GM18861 (cell line): Measurements from ENCODE around the gene FKBP11.
"Not testable (repeated sequence)": the region's sequence is repeated elsewhere in the genome, so short reads cannot be mapped to it uniquely, and the experiment has no call there.

Experiments
- ATAC-seq: cut with Tn5 transposase; IDR thresholded peaks from one replicate; pipeline ENCODE4 v1.9.1; 2021; ENCODE audit not compliant: unreplicated experiment

Gene FKBP11

DNA sequence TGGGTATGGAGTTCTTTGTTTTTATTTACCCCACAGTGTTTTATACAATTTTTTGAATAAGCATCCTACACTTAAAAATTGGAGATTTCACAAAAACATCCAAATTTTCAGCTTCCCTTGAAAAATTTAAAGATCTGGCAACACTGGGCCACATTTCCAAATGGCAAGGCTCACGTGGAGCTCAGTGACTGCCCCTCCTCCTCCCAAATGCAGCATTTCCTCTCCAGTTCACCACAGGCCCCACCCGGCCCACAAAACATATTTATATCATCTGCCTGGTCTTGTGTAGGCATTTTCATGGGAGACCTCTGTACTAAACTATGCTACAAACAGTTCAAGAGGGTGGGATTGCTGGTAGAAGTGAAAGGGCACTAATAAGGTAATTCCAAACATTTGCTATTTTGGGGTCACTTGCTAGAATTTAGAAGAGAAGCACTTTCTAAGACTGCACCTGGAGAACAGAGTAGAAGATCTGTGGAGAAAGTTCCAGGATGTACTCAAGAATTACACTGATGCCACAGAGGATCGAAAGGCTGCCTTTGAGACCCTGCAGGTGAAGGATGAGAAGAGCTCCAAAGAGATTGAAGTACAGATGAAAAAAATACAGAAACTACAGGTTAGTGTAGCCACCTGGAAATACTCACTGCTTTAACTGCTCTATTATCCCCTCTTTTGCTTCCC lies 7.3 kb downstream of the FKBP11 start:
- ATAC-seq, result no peak

- no peak for ATAC-seq
Measured at GRCh38 chr12:48910196-48910595, 15.1 kb downstream of the FKBP11 start.

- not testable (repeated sequence) for ATAC-seq
Measured at GRCh38 chr12:48909698-48910097, 15.6 kb downstream of the FKBP11 start.

DNA sequence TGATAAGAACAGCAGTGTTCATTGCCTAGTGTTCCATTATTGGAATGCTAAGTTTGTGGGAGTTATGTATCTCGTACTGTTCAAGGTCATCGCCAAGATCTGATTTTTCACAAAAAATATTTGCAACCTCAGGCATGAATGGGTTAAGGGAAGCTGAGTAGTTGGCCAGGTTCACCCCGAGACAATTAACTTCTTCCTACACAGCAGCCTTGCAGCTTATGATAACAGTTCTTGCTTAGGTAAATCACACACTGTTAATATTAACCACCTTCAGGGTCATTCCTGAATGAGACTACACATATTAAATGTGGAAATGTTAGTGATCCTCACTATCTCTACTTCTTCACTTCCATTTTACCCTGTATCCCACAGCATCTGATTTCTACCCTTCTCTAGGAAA lies 18.0 kb downstream of the FKBP11 start:
- ATAC-seq, result no peak

DNA sequence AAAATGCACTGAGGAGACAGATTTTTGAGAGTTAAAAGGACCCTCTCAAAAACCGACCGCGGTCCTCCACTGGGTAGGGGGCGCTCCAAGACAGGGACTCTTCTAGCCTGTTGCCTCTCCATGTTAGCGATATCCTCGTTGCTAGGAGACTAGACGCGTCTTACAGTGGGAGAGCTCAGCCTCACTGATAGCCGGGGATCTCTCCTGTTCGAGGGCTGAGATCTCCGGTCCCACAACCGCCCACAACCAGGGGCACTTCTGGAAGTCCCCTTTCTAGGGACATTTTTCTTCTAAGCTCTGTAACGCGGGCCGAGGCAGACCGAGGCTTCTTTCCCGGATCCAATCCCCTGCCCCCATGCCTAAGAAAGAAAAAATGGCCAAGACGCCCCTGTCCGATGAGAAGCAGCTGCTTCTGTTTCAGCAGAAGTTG lies 21.3 kb downstream of the FKBP11 start:
- ATAC-seq, result peak; percentile 74

GRCh38 chr12:48903363-48903981 lies 21.8 kb downstream of the FKBP11 start:
- ATAC-seq, result no peak

DNA sequence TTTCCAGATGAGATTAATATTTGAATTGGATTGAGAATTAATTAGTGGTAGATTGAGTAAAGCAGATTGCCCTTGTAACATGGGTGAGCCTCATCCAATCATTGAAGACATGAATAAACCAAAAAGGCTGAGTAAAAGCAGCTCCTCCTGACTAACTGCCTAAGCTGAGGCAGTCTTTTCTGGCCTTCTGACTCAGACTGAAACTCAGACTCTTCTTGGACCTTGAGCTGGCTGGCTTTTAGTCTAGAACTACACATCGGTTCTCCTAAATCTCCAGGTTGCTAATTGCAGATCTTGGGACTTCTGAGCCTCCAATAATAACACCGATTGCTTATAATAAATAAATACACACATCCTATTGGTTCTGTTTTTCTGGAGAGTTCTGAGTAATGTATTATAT lies 24.0 kb downstream of the FKBP11 start:
- ATAC-seq, result no peak

DNA sequence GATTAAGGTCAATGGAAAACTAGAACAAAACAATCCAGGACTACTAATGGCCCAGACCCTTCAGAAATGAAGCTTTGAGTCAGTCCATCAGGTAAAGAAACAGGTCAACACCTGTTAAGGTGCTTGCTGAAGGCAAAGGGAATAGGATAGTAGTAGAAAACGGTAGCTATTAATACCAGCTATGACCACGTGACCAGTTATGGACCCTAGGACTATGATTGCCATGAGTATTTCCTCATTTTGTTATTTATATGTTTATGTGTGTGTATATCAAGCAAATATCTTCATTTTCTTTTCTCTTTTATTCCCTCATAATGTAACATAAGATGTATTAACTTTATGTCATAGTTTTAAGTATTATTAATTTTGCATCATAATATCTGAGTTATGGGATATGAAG lies 25.6 kb downstream of the FKBP11 start:
- ATAC-seq, result no peak

GRCh38 chr12:48894271-48894670 lies 31.0 kb downstream of the FKBP11 start:
- ATAC-seq, result no peak

- ATAC-seq, result no peak
Measured at GRCh38 chr12:48890657-48891418, 34.5 kb downstream of the FKBP11 start.

DNA sequence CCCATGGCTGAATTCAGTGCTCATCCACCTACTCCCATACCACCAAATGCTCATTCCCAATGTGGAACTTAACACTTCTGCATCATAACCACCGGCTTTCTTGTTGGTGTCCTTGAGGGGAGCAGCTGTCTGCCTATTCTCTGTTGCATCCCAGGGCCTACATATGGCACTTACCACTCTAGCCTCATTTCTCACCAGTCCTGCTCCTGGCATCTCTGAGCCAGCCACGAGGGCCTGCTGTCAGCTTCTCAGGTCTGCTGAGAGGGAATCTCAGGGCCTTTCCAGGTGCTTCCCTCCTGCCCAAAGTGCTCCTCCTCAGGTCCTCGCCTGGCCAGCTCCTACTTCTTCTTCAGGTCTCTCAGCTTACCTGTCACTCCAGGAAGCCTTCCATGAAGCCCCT lies 35.6 kb downstream of the FKBP11 start:
- no peak for ATAC-seq

DNA sequence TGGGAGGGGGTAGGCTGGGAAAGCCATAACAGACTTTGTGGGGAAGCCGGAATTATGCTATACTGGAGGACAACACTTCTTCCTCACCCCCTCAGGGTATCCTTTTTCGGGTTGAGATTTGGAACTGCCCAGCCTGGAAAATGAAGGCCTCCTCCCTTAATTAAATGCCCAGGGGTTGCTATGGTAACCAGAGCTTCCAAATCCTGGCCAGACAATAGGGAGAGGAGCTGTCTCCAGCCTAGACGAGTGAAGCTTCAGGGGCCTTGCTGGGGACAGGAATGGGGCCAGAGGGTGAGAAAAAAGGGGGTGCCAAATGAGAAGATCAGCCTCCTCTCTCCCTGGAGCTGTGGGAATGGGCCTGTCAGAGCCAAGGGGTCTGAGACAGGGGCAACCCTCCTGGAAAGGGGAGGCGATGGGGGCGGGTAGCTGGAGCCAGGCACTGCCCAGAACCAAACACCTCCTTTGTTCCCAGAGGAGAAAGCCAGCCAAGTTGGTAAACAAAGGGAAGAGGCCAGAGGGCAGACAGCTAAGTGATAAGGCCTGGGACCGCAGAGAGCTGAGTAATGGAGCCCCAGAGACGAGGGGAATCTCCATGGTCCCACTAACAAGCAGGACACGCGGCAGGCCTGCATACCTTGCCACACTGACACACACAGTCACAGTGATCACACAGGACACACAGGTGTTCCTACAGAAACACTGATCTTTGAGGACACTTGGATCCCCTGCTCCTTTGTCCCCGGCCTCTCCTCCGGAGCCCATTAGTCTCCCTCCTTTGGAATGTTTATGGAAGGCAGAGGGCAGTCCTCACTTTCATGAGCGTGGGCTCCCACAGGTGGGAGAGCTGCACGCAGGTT lies 41.8 kb downstream of the FKBP11 start:
- ATAC-seq, result no peak

- ATAC-seq, result no peak
Measured at GRCh38 chr12:48882972-48883304, 42.4 kb downstream of the FKBP11 start.

GRCh38 chr12:48882315-48882687 lies 43.0 kb downstream of the FKBP11 start:
- no peak for ATAC-seq

- no peak for ATAC-seq
Measured at GRCh38 chr12:48881686-48882314, 43.5 kb downstream of the FKBP11 start.

- ATAC-seq, result no peak
Measured at GRCh38 chr12:48880647-48881046, 44.6 kb downstream of the FKBP11 start.

DNA sequence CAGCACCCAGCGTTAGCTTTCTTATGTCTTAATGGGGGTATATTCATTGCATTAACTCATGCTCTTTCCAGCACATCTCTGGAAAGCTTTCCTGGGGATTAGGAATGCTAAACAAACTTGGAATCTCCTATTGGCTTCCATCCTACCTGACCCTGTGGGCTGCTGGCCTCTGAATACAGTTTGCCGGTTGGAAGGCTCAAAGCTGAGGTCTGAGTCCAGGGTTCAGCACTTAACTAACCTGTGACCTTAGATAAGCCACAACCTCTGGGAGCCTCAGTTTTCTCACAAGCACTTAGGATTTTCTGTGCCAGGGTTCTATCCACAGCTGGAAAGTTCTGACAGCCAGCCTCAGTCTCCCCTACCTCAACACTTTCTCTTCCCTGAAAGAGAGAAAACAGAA lies 46.7 kb downstream of the FKBP11 start:
- no peak for ATAC-seq

- ATAC-seq, result no peak
Measured at GRCh38 chr12:48875944-48876515, 49.3 kb downstream of the FKBP11 start.

- not testable (repeated sequence) for ATAC-seq
Measured at GRCh38 chr12:48873534-48873933, 51.8 kb downstream of the FKBP11 start.

- ATAC-seq, result no peak
Measured at GRCh38 chr12:48873096-48873495, 52.2 kb downstream of the FKBP11 start.
